Measurements from ENCODE around the gene BST2. TPM values are rescaled to one million over a fixed set of nuclear protein-coding genes. Genes with fewer than 3 reads are reported as not detected.

BST2 gene
- polyA plus RNA-seq, 1 donor (not counting 4 experiments of a cell fraction or from before 2014, with no cell fraction given), result 4.4 TPM

GRCh38 chr19:17402982-17403855, 2.2 kb downstream of the BST2 start:
- Histone ChIP-seq H3K79me2 (ENCODE audit: control insufficient read depth, insufficient read depth, low read length) (no peaks in the 10 kb centered on the region), H3K36me3 (ENCODE audit: control insufficient read depth in 2 of 2, extremely low read depth in 1 of 2, insufficient read depth in 2 of 2, low read length in 2 of 2) (no peaks in the 10 kb centered on the region), H3K4me2 (ENCODE audit: control insufficient read depth, extremely low read depth, insufficient read depth, low read depth, low read length) (no peak overlapping the region), H3K4me3 (ENCODE audit: control insufficient read depth in 2 of 3, extremely low read depth in 1 of 3, insufficient read depth in 2 of 3, low read depth in 1 of 3, low read length in 3 of 3) (no peak overlapping the region), H4K20me1 (ENCODE audit: control insufficient read depth, extremely low read depth, insufficient read depth, low read length) (no peaks in the 10 kb centered on the region), H2AFZ (ENCODE audit: control insufficient read depth, low read length) (no peak overlapping the region), H3K4me1 (ENCODE audit: control insufficient read depth, extremely low read depth, insufficient read depth, low read length) (no peaks in the 10 kb centered on the region), H3K9me3 (ENCODE audit: control insufficient read depth, low read depth, low read length) (no peaks in the 10 kb centered on the region), H3K27me3 (ENCODE audit: control insufficient read depth, extremely low read depth, insufficient read depth, low read length) (peaks cover 3% of the 10 kb centered on the region), H3K9me1 (ENCODE audit: control insufficient read depth, extremely low read depth, insufficient read depth, low read length) (no peaks in the 10 kb centered on the region), H3K27ac (ENCODE audit: control insufficient read depth, insufficient read depth, low read length) (no peak overlapping the region), H3K9ac (ENCODE audit: control insufficient read depth, extremely low read depth, insufficient read depth, low read length) (no peak overlapping the region)
- DNase-seq (ENCODE audit: low read depth, low spot score) (no peak), FAIRE-seq (no peak)
- TF ChIP-seq CTCF (optimal IDR thresholded peaks at IDR 0.05 in 1 of 3, IDR thresholded peaks at IDR 0.05 in 1 of 3, conservative IDR thresholded peaks at IDR 0.05 in 1 of 3; ENCODE audit: extremely low read depth in 1 of 3, insufficient read depth in 2 of 3, low read length in 3 of 3), result no peak
- no peak for TF ChIP-seq EZH2 (IDR thresholded peaks at IDR 0.05; ENCODE audit: low read length)
- dilution Hi-C loops (cut with MboI; ENCODE audit: extremely low pct_ligation_motif_present, low sequenced_read_pairs), result no loop called here

GRCh38 chr19:17401628-17402027, 3.8 kb downstream of the BST2 start:
- Histone ChIP-seq H2AFZ (ENCODE audit: control insufficient read depth, low read length) (no peak overlapping the region), H3K4me1 (ENCODE audit: control insufficient read depth, extremely low read depth, insufficient read depth, low read length) (no peaks in the 10 kb centered on the region), H3K4me2 (ENCODE audit: control insufficient read depth, extremely low read depth, insufficient read depth, low read depth, low read length) (no peak overlapping the region), H3K36me3 (ENCODE audit: control insufficient read depth in 2 of 2, extremely low read depth in 1 of 2, insufficient read depth in 2 of 2, low read length in 2 of 2) (no peaks in the 10 kb centered on the region), H3K9ac (ENCODE audit: control insufficient read depth, extremely low read depth, insufficient read depth, low read length) (no peak overlapping the region), H3K9me3 (ENCODE audit: control insufficient read depth, low read depth, low read length) (no peaks in the 10 kb centered on the region), H3K27me3 (ENCODE audit: control insufficient read depth, extremely low read depth, insufficient read depth, low read length) (peaks cover 3% of the 10 kb centered on the region), H3K79me2 (ENCODE audit: control insufficient read depth, insufficient read depth, low read length) (no peaks in the 10 kb centered on the region), H3K9me1 (ENCODE audit: control insufficient read depth, extremely low read depth, insufficient read depth, low read length) (no peaks in the 10 kb centered on the region), H3K4me3 (ENCODE audit: control insufficient read depth in 2 of 3, extremely low read depth in 1 of 3, insufficient read depth in 2 of 3, low read depth in 1 of 3, low read length in 3 of 3) (no peak overlapping the region), H3K27ac (ENCODE audit: control insufficient read depth, insufficient read depth, low read length) (no peak overlapping the region), H4K20me1 (ENCODE audit: control insufficient read depth, extremely low read depth, insufficient read depth, low read length) (no peaks in the 10 kb centered on the region)
- FAIRE-seq, result no peak
- no peak for DNase-seq (ENCODE audit: low read depth, low spot score)
- dilution Hi-C loops (cut with MboI; ENCODE audit: extremely low pct_ligation_motif_present, low sequenced_read_pairs), result no loop called here
- TF ChIP-seq EZH2 (IDR thresholded peaks at IDR 0.05; ENCODE audit: low read length) (no peak), CTCF (optimal IDR thresholded peaks at IDR 0.05 in 1 of 3, IDR thresholded peaks at IDR 0.05 in 1 of 3, conservative IDR thresholded peaks at IDR 0.05 in 1 of 3; ENCODE audit: extremely low read depth in 1 of 3, insufficient read depth in 2 of 3, low read length in 3 of 3) (no peak)
